HepG2 (cell line): Measurements from ENCODE around the gene FBXO7. TPM values are rescaled to one million over a fixed set of nuclear protein-coding genes. Genes with fewer than 3 reads are reported as not detected.

Source experiments
- ATAC-seq: fragments of 200-7000 bp; cut with Tn5 transposase; 3 replicates; pipeline ENCODE4 v1.9.1; 2020; ENCODE audit warnings: mild to moderate bottlenecking, moderate library complexity
- BruUV-seq: library from RNA; stranded (reverse); fragments of 400-500 nt; replicated peaks from 2 replicates; lab custom pipeline; 2021; lab: Mats Ljungman, UMichigan
- CTCF ChIA-PET: fragments of 300-600 bp; formaldehyde crosslinking; extraction: SDS; loops from one replicate; lab custom pipeline; 2021; ENCODE audit warnings: low total read pairs, inconsistent platforms, low intra/inter-chr PET ratio; lab: Yijun Ruan, JAX
- POLR2A ChIA-PET: fragments of 350-600 bp; sonication (Branson Sonifier 250); formaldehyde crosslinking; loops from one replicate; lab custom pipeline; 2020; ENCODE audit warnings: antibody characterized with exemption, inconsistent platforms; lab: Yijun Ruan, JAX
- DNase-seq: peaks from one replicate; pipeline ENCODE4 v3.0.0-alpha.2; 2015; ENCODE audit warnings: low spot score
- FAIRE-seq: peaks from 3 replicates; lab custom pipeline; 2011; peaks lifted over from hg19 to GRCh38; lab: Jason Lieb, UNC
- H2AFZ ChIP-seq: one replicate; pipeline ENCODE4 v1.6.1; 2011; ENCODE audit warnings: low read length, inconsistent platforms
- H3K27ac ChIP-seq: fragments of 300-600 bp; 3 replicates; pipeline ENCODE4 v1.8.0; 2011; ENCODE audit warnings: mixed run types, mild to moderate bottlenecking, mixed read lengths, low read length, inconsistent platforms; ENCODE audit not compliant: insufficient read depth; ENCODE audit errors: extremely low read length
- H3K27me3 ChIP-seq, 2 experiments: fragments of 200-600 bp in 1 of 2; 2 replicates in 1 of 2; 3 replicates in 1 of 2; pipeline versions ENCODE4 v1.6.0 to v1.8.0; 2011; ENCODE audit warnings: low read length in 2 of 2, mild to moderate bottlenecking in 2 of 2, moderate library complexity in 2 of 2, inconsistent platforms in 1 of 2; ENCODE audit not compliant: insufficient read depth in 2 of 2, control insufficient read depth in 1 of 2
- H3K36me3 ChIP-seq, 2 experiments: fragments of 200-600 bp in 1 of 2; replicated peaks in 1 of 2; 2 replicates in 1 of 2; 3 replicates in 1 of 2; pipeline versions ENCODE4 v1.5.1 to v1.8.0; 2011; ENCODE audit warnings: low read length in 2 of 2, inconsistent platforms in 1 of 2; ENCODE audit not compliant: insufficient read depth in 2 of 2, control insufficient read depth in 1 of 2
- H3K4me1 ChIP-seq: 2 replicates; pipeline ENCODE4 v1.5.1; 2012; ENCODE audit warnings: low read length, inconsistent platforms; ENCODE audit not compliant: insufficient read depth
- H3K4me2 ChIP-seq: 2 replicates; pipeline ENCODE4 v1.6.0; 2011; ENCODE audit warnings: low read depth, low read length, inconsistent platforms
- H3K4me3 ChIP-seq, 3 experiments: fragments of 200-600 bp in 1 of 3; sonication (generic), shearing (Covaris generic) in 1 of 3; replicated peaks in 1 of 3; 2 replicates each; pipeline ENCODE4 v1.5.1; 2011 to 2016; ENCODE audit warnings: low read length in 3 of 3, inconsistent platforms in 2 of 3, low read depth in 2 of 3, mild to moderate bottlenecking in 2 of 3, control low read depth in 1 of 3, mixed read lengths in 1 of 3; ENCODE audit not compliant: insufficient read depth in 1 of 3
- H3K79me2 ChIP-seq: one replicate; pipeline ENCODE4 v1.6.1; 2011; ENCODE audit warnings: low read length, inconsistent platforms; ENCODE audit not compliant: insufficient read depth
- H3K9ac ChIP-seq: 2 replicates; pipeline ENCODE4 v1.6.0; 2011; ENCODE audit warnings: mild to moderate bottlenecking, low read depth, low read length, inconsistent platforms; ENCODE audit not compliant: insufficient read depth
- H3K9me3 ChIP-seq: 2 replicates; pipeline ENCODE4 v1.5.1; 2012; ENCODE audit warnings: mild to moderate bottlenecking, low read length
- H4K20me1 ChIP-seq: 2 replicates; pipeline ENCODE4 v1.6.0; 2011; ENCODE audit warnings: inconsistent platforms, mild to moderate bottlenecking, low read length, moderate library complexity; ENCODE audit not compliant: insufficient read depth
- ISL2 ChIP-seq: sonication (generic); formaldehyde crosslinking; IDR thresholded peaks from 2 replicates; pipeline ENCODE4 v1.5.0; 2020; ENCODE audit warnings: missing genetic modification reagents
- MAFF ChIP-seq: IDR thresholded peaks from 2 replicates; pipeline ENCODE4 v1.6.1; 2011; ENCODE audit warnings: low read depth, low read length, improper control_type of control experiment
- MTA3 ChIP-seq: sonication (generic); formaldehyde crosslinking; IDR thresholded peaks from 2 replicates; pipeline ENCODE4 v1.4.0; 2020; ENCODE audit warnings: missing genetic modification reagents
- MTF2 ChIP-seq: sonication (generic); formaldehyde crosslinking; IDR thresholded peaks from 2 replicates; pipeline ENCODE4 v1.5.0; 2020; ENCODE audit warnings: missing genetic modification reagents, borderline replicate concordance
- XBP1 ChIP-seq: sonication (generic); formaldehyde crosslinking; IDR thresholded peaks from 2 replicates; pipeline ENCODE4 v1.5.0; 2020; ENCODE audit warnings: missing genetic modification reagents
- ZBTB1 ChIP-seq: sonication (generic); formaldehyde crosslinking; IDR thresholded peaks from 2 replicates; pipeline ENCODE4 v1.4.0; 2020; ENCODE audit warnings: missing genetic modification reagents, borderline replicate concordance
- ZNF724P ChIP-seq: sonication (generic); formaldehyde crosslinking; IDR thresholded peaks from 2 replicates; pipeline ENCODE4 v1.8.0; 2022; ENCODE audit warnings: missing genetic modification reagents, borderline replicate concordance
- ZNF773 ChIP-seq: sonication (generic); formaldehyde crosslinking; IDR thresholded peaks from 2 replicates; pipeline ENCODE4 v1.4.0; 2020; ENCODE audit warnings: missing genetic modification reagents, borderline replicate concordance
- WGBS: methylation state at CpG from one replicate; pipeline ENCODE4 v1.1.6; 2017; ENCODE audit warnings: low lambda C conversion rate; 5-methylcytosine and 5-hydroxymethylcytosine counted together
- in situ Hi-C: cut with HindIII; loops from 2 replicates; pipeline ENCODE4 v1.10.0; 2017; ENCODE audit warnings: low pct_unique_long_range_greater_than_20kb; ENCODE audit not compliant: extremely low pct_ligation_motif_present
- intact Hi-C: fragments of 100-400 bp; cut with micrococcal nuclease; formaldehyde crosslinking; loops from one replicate; pipeline ENCODE4 v1.10.0; 2022; ENCODE audit not compliant: unreplicated experiment
- polyA plus RNA-seq, 8 experiments: library from polyadenylated mRNA; depleted of rRNA in 3 of 8; stranded (reverse) in 7 of 8; unstranded in 1 of 8; fragments of >200 nt; fragmentation: Illumina TruSeq in 4 of 8; extraction: Trizol in 4 of 8; gene quantifications; 2 replicates each; pipeline versions ENCODE4 v1.2.1 to v1.2.3, GENCODE V29; 2011 to 2016; ENCODE audit warnings: low read depth in 4 of 8, missing spikeins in 1 of 8, mixed read lengths in 1 of 8; ENCODE audit not compliant: insufficient read depth in 1 of 8
- total RNA-seq, 5 experiments: library from RNA; depleted of rRNA; stranded (reverse); fragments of >200 nt; fragmentation: Illumina TruSeq; extraction: Trizol; gene quantifications; 2 replicates each; pipeline ENCODE4 v1.2.3, GENCODE V29; 2016; ENCODE audit warnings: low read depth in 1 of 5
- TF ChIP-seq, protein P1 (sequence below): sonication (generic); formaldehyde crosslinking; IDR thresholded peaks from 2 replicates; pipeline ENCODE4 v1.5.0; 2020; ENCODE audit warnings: missing genetic modification reagents
- TF ChIP-seq, protein P2 (sequence below): sonication (generic); formaldehyde crosslinking; IDR thresholded peaks from 2 replicates; pipeline ENCODE4 v1.8.0; 2022; ENCODE audit warnings: mild to moderate bottlenecking, missing genetic modification reagents; ENCODE audit not compliant: insufficient replicate concordance
- TF ChIP-seq, protein P3 (sequence below): sonication (generic); formaldehyde crosslinking; IDR thresholded peaks from 2 replicates; pipeline ENCODE4 v1.5.0; 2020; ENCODE audit warnings: missing genetic modification reagents

FBXO7 gene
- total and polyA plus RNA-seq, 2 of the 13 experiments (the other 11 are each of a cell fraction or from before 2014, with no cell fraction given) = 105 to 172 TPM

DNA sequence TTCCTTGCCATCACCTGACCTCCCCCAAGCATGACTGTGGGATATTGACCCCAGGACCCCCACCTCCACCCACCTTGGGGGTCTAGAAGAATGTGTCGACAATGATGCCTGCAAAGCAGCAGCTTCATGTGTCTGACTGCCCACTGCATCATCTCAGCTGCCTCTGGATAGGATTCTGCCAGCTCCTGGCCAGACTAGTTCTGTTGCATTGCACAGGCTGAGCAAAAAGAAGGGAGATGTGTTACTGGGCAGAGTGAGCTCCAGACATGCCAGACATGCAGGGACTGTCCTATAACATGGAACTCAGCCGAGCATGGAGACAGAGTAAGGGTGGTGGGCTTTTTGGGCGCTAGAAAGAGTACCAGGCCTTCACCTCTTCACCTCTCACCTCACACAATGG, 36.7 kb downstream of the FBXO7 start (continued):
- no peak for TF ChIP-seq MTF2 (CRISPR knock-in tag)

DNA sequence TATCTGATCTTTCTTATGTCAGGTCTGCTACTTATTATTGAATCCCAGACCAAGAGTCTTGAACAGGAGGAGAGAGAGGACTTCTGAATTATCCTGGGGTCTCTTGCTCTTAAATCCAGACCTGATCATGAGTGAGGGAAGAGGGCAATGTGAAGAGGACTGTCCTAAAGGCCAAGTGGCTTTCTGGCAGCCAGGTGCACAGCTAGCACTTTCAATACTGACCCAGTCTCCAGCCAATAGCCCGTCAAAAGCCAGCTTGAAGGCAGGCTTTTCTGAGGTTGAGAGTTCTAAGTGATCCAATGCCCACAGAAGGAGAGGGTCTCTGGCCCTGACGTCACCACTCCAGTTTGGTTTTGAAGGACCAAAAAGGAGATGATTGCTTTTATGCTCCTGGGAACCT, 37.2 kb downstream of the FBXO7 start:
- H3K9me3 ChIP-seq = no peaks in the 10 kb centered on the region
- ATAC-seq (no peak), DNase-seq (no peak), FAIRE-seq (no peak)
- H3K79me2 ChIP-seq = no peaks in the 10 kb centered on the region
- peak overlapping the region; percentile 86 for H3K27ac ChIP-seq
- H3K4me2 ChIP-seq = peak overlapping the region; percentile 49
- H2AFZ ChIP-seq = no peak overlapping the region
- intact Hi-C loops = no loop called here
- WGBS = no CpG with 5 or more reads among the region's 2 CpGs
- BruUV-seq = no TSS peak
- no peaks in the 10 kb centered on the region for H3K27me3 ChIP-seq
- H3K36me3 ChIP-seq = no peaks in the 10 kb centered on the region; a peak in 1 of 5 replicates
- peaks cover 41% of the 10 kb centered on the region for H3K4me1 ChIP-seq
- in situ Hi-C loops = no loop called here
- peak overlapping the region; percentile 53; the same call in 1 of the 2 replicates for H3K9ac ChIP-seq
- TF ChIP-seq ISL2 (CRISPR knock-in tag) (no peak), ZNF773 (CRISPR knock-in tag) (no peak), MTA3 (no peak), MAFF (no peak), XBP1 (CRISPR knock-in tag) (no peak), ZNF724P (0 out of 2 replicates have a peak, but pooled peaks have one; percentile 39), ZBTB1 (CRISPR knock-in tag) (no peak)
- TF ChIP-seq, protein P1, sequence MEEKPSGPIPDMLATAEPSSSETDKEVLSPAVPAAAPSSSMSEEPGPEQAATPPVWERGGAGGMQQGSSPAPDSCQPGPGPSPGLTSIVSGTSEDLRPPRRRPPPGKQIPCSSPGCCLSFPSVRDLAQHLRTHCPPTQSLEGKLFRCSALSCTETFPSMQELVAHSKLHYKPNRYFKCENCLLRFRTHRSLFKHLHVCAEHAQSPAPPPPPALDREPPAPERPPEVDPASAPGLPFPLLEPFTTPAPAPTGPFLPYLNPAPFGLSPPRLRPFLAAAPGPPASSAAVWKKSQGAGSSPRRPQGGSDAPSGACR (CRISPR knock-in tag) = 0 out of 2 replicates have a peak, but pooled peaks have one; percentile 9
- TF ChIP-seq, protein P2, sequence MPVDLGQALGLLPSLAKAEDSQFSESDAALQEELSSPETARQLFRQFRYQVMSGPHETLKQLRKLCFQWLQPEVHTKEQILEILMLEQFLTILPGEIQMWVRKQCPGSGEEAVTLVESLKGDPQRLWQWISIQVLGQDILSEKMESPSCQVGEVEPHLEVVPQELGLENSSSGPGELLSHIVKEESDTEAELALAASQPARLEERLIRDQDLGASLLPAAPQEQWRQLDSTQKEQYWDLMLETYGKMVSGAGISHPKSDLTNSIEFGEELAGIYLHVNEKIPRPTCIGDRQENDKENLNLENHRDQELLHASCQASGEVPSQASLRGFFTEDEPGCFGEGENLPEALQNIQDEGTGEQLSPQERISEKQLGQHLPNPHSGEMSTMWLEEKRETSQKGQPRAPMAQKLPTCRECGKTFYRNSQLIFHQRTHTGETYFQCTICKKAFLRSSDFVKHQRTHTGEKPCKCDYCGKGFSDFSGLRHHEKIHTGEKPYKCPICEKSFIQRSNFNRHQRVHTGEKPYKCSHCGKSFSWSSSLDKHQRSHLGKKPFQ (CRISPR knock-in tag) = no peak
- TF ChIP-seq, protein P3, sequence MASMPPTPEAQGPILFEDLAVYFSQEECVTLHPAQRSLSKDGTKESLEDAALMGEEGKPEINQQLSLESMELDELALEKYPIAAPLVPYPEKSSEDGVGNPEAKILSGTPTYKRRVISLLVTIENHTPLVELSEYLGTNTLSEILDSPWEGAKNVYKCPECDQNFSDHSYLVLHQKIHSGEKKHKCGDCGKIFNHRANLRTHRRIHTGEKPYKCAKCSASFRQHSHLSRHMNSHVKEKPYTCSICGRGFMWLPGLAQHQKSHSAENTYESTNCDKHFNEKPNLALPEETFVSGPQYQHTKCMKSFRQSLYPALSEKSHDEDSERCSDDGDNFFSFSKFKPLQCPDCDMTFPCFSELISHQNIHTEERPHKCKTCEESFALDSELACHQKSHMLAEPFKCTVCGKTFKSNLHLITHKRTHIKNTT (CRISPR knock-in tag) = no peak
- peak overlapping the region in 1 of 3 experiments; percentile 21; a peak in 1 of 6 replicates for H3K4me3 ChIP-seq
- POLR2A ChIA-PET = interaction anchor here (1.1 to 1.4 kb wide), 2 partner anchors 20 to 22 kb away, joined by 3 to 11 read pairs; no protein-coding TSS in a partner anchor
- no peaks in the 10 kb centered on the region for H4K20me1 ChIP-seq
- CTCF ChIA-PET = no interaction called here
